Liver (tissue), 9 donors: ENCODE measurements around the gene LYRM9. TPM values are rescaled to one million over a fixed set of nuclear protein-coding genes. Genes with fewer than 3 reads are reported as not detected.

Experiments used
- DNase-seq: peaks from one replicate; pipeline ENCODE4 v3.0.0-alpha.2; 2017; ENCODE audit warnings: low spot score
- H3K27ac ChIP-seq, 2 donors: one replicate each; pipeline ENCODE4 v1.7.0; 2013; ENCODE audit warnings: inconsistent platforms in 2 of 2, low read length in 2 of 2, control low read depth in 1 of 2, low read depth in 1 of 2, mild to moderate bottlenecking in 1 of 2
- H3K27me3 ChIP-seq, 4 donors: one replicate each; pipeline versions ENCODE4 v1.6.1 to v1.7.0; 2013; ENCODE audit warnings: low read length in 3 of 4, inconsistent platforms in 1 of 4, mild to moderate bottlenecking in 1 of 4, moderate library complexity in 1 of 4; ENCODE audit not compliant: control insufficient read depth in 4 of 4, insufficient read depth in 4 of 4
- H3K36me3 ChIP-seq, 4 donors: one replicate each; pipeline versions ENCODE4 v1.6.1 to v1.7.0; 2013; ENCODE audit warnings: low read length in 3 of 4, mild to moderate bottlenecking in 3 of 4, low read depth in 1 of 4, moderate library complexity in 1 of 4; ENCODE audit not compliant: control insufficient read depth in 4 of 4, insufficient read depth in 3 of 4
- H3K4me1 ChIP-seq, 4 donors: one replicate each; pipeline versions ENCODE4 v1.6.1 to v1.7.0; 2013; ENCODE audit warnings: low read length in 3 of 4, mild to moderate bottlenecking in 3 of 4, moderate library complexity in 1 of 4; ENCODE audit not compliant: control insufficient read depth in 4 of 4, insufficient read depth in 4 of 4
- H3K4me3 ChIP-seq, 3 donors: one replicate each; pipeline versions ENCODE4 v1.6.1 to v1.7.0; 2013; ENCODE audit warnings: low read length in 3 of 3, control low read depth in 1 of 3, low read depth in 1 of 3, mild to moderate bottlenecking in 1 of 3
- H3K9ac ChIP-seq, 2 donors: one replicate each; pipeline ENCODE4 v1.7.0; 2013; ENCODE audit warnings: low read length in 2 of 2, mild to moderate bottlenecking in 2 of 2, moderate library complexity in 2 of 2, control low read depth in 1 of 2, low read depth in 1 of 2
- H3K9me3 ChIP-seq, 4 donors: one replicate each; pipeline versions ENCODE4 v1.6.1 to v1.7.0; 2013; ENCODE audit warnings: low read length in 3 of 4; ENCODE audit not compliant: control insufficient read depth in 4 of 4
- ATF3 ChIP-seq: IDR thresholded peaks from 2 replicates; pipeline ENCODE4 v1.6.1; 2016; ENCODE audit warnings: antibody characterized with exemption
- EGR1 ChIP-seq, 2 donors: IDR thresholded peaks; 2 replicates each; pipeline ENCODE4 v1.6.1; 2016 to 2018; ENCODE audit warnings: antibody characterized with exemption in 2 of 2, low read depth in 2 of 2
- FOXA1 ChIP-seq: IDR thresholded peaks from 2 replicates; pipeline ENCODE4 v1.6.1; 2016; ENCODE audit warnings: antibody characterized with exemption
- FOXA2 ChIP-seq: IDR thresholded peaks from 2 replicates; pipeline ENCODE4 v1.6.1; 2016; ENCODE audit warnings: antibody characterized with exemption
- GABPA ChIP-seq, 2 donors: IDR thresholded peaks in 1 of 2; conservative IDR thresholded peaks in 1 of 2; 2 replicates each; pipeline ENCODE4 v1.6.1; 2016; ENCODE audit warnings: antibody characterized with exemption in 2 of 2, mild to moderate bottlenecking in 1 of 2, moderate library complexity in 1 of 2
- HNF4G ChIP-seq: IDR thresholded peaks from 2 replicates; pipeline ENCODE4 v1.6.1; 2016; ENCODE audit warnings: antibody characterized with exemption
- JUND ChIP-seq, 2 donors: IDR thresholded peaks; 2 replicates each; pipeline ENCODE4 v1.6.1; 2016; ENCODE audit warnings: antibody characterized with exemption in 2 of 2
- MAX ChIP-seq: IDR thresholded peaks from 2 replicates; pipeline ENCODE4 v1.6.1; 2016; ENCODE audit warnings: antibody characterized with exemption
- NR2F2 ChIP-seq: IDR thresholded peaks from 2 replicates; pipeline ENCODE4 v1.6.1; 2016; ENCODE audit warnings: antibody characterized with exemption
- RAD21 ChIP-seq, 2 donors: IDR thresholded peaks; 2 replicates each; pipeline ENCODE4 v1.6.1; 2016; ENCODE audit warnings: antibody characterized with exemption in 2 of 2, mild to moderate bottlenecking in 2 of 2
- REST ChIP-seq: IDR thresholded peaks from 2 replicates; pipeline ENCODE4 v1.6.1; 2016; ENCODE audit warnings: antibody characterized with exemption, mild to moderate bottlenecking
- RXRA ChIP-seq, 2 donors: IDR thresholded peaks; 2 replicates each; pipeline ENCODE4 v1.6.1; 2017 to 2018; ENCODE audit warnings: antibody characterized with exemption in 2 of 2, mild to moderate bottlenecking in 1 of 2
- SP1 ChIP-seq: IDR thresholded peaks from 2 replicates; pipeline ENCODE4 v1.6.1; 2018; ENCODE audit warnings: antibody characterized with exemption, mild to moderate bottlenecking
- TAF1 ChIP-seq: conservative IDR thresholded peaks from 2 replicates; pipeline ENCODE4 v1.6.1; 2016; ENCODE audit warnings: antibody characterized with exemption, mild to moderate bottlenecking
- ZBTB33 ChIP-seq: IDR thresholded peaks from 2 replicates; pipeline ENCODE4 v1.6.1; 2016; ENCODE audit warnings: antibody characterized with exemption
- WGBS: extraction: QIAGEN DNeasy Blood & Tissue Kit; methylation state at CpG from one replicate; pipeline ENCODE4 v1.1.7; 2013; 5-methylcytosine and 5-hydroxymethylcytosine counted together
- polyA plus RNA-seq, 2 donors: library from polyadenylated mRNA; stranded (reverse) in 1 of 2; unstranded in 1 of 2; fragments of 200-250 nt in 1 of 2; fragments of >200 nt in 1 of 2; fragmentation: Nextera tagmentation in 1 of 2; extraction: Ambion mirVana in 1 of 2; gene quantifications; one replicate each; pipeline versions ENCODE4 v1.2.1 to v1.2.3, GENCODE V29; 2013 to 2015
- total RNA-seq, 2 donors: library from RNA; depleted of rRNA; stranded (reverse); fragments of >200 nt; gene quantifications; one replicate each; pipeline ENCODE4 v1.2.3, GENCODE V29; 2014
- donor health status: healthy.
- donor health status: healthy.
- donor health status: healthy.
- donor health status: healthy.
- donor health status: healthy.

The LYRM9 gene
- total and polyA plus RNA-seq, 4 donors = 3.8 to 4.4 (median 4.1) TPM

GRCh38 chr17:27873211-27873610 lies 20.0 kb downstream of the LYRM9 start (continued):
- TF ChIP-seq REST = no peak

GRCh38 chr17:27872776-27873175 lies 20.4 kb downstream of the LYRM9 start:
- Histone ChIP-seq H3K4me1 (no peaks in the 10 kb centered on the region), H3K9ac (no peak overlapping the region)
- WGBS = 97% methylated on average over 3 of the region's 3 CpGs

More at GRCh38 chr17:27872776-27873175, 20.4 kb downstream of the LYRM9 start:
- TF ChIP-seq FOXA2 = no peak
- TF ChIP-seq RXRA (IDR thresholded peaks at IDR 0.05) = no peak
- TF ChIP-seq NR2F2 = no peak
- no peak for TF ChIP-seq SP1
- TF ChIP-seq FOXA1 = no peak
- no peak for TF ChIP-seq GABPA (IDR thresholded peaks at IDR 0.05 in 1 of 2, conservative IDR thresholded peaks at IDR 0.05 in 1 of 2)
- TF ChIP-seq REST = no peak
- no peak for TF ChIP-seq HNF4G
- no peak for TF ChIP-seq JUND (IDR thresholded peaks at IDR 0.05)
- TF ChIP-seq ZBTB33 = no peak
- TF ChIP-seq TAF1 = no peak
- no peak for TF ChIP-seq ATF3
- no peak for TF ChIP-seq RAD21 (IDR thresholded peaks at IDR 0.05)
- TF ChIP-seq EGR1 (IDR thresholded peaks at IDR 0.05; ENCODE audit: low read depth in 2 of 2) = no peak
- no peak for TF ChIP-seq MAX
- Histone ChIP-seq H3K36me3 (peaks cover 0 to 2% (median 0%) of the 10 kb centered on the region in 4 donors), H3K9me3 (no peaks in the 10 kb centered on the region), H3K27me3 (no peaks in the 10 kb centered on the region), H3K27ac (no peak overlapping the region), H3K4me3 (no peak overlapping the region)
- no peak for DNase-seq
